Kidney epithelial cell (primary cell): ENCODE results near the gene SLC35E4. TPM values are rescaled to one million over a fixed set of nuclear protein-coding genes. Genes with fewer than 3 reads are reported as not detected.

Source experiments
- DNase-seq: peaks from one replicate; pipeline ENCODE4 v3.0.0-alpha.2; 2010; ENCODE audit warnings: low read depth
- H3K27me3 ChIP-seq: 2 replicates; pipeline ENCODE4 v1.6.0; 2011; ENCODE audit warnings: low read length; ENCODE audit not compliant: control insufficient read depth, insufficient read depth
- H3K36me3 ChIP-seq: 2 replicates; pipeline ENCODE4 v1.5.1; 2011; ENCODE audit warnings: low read length; ENCODE audit not compliant: control insufficient read depth, insufficient read depth
- H3K4me3 ChIP-seq: 2 replicates; pipeline ENCODE4 v1.5.1; 2011; ENCODE audit warnings: low read depth, mild to moderate bottlenecking, control low read depth, low read length
- total RNA-seq: library from RNA; depleted of rRNA; stranded (reverse); fragments of >200 nt; gene quantifications from 2 replicates; pipeline ENCODE4 v1.2.3, GENCODE V29; 2015
- TF ChIP-seq, protein P1 (sequence below): IDR thresholded peaks from 2 replicates; pipeline ENCODE4 v1.5.1; 2011; ENCODE audit warnings: mild to moderate bottlenecking, moderate library complexity, low read length, control low read depth, inconsistent platforms; ENCODE audit not compliant: insufficient read depth, poor library complexity, severe bottlenecking

The SLC35E4 gene
- total RNA-seq, 1 donor from 2014 or later = 8.3 TPM

DNA sequence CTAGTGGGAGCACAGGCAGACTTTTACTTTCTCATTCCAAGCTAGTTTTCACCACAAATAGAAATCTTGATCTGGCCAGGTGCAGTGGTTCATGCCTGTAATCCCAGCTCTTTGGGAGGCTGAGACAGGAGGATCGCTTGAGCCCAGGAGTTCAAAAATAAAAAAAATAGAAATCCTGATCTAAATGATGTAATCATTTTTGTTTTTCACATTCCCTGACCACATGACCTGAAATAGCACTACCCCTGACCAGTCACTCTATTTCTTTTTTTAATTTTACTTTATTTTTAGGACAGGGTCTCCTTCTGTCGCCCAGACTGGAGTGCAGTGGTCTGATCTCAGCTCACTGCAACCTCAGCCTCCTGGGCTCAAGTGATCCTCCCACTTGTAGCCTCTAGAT lies 30.9 kb upstream of the SLC35E4 start:
- no peak for DNase-seq
- TF ChIP-seq, protein P1, sequence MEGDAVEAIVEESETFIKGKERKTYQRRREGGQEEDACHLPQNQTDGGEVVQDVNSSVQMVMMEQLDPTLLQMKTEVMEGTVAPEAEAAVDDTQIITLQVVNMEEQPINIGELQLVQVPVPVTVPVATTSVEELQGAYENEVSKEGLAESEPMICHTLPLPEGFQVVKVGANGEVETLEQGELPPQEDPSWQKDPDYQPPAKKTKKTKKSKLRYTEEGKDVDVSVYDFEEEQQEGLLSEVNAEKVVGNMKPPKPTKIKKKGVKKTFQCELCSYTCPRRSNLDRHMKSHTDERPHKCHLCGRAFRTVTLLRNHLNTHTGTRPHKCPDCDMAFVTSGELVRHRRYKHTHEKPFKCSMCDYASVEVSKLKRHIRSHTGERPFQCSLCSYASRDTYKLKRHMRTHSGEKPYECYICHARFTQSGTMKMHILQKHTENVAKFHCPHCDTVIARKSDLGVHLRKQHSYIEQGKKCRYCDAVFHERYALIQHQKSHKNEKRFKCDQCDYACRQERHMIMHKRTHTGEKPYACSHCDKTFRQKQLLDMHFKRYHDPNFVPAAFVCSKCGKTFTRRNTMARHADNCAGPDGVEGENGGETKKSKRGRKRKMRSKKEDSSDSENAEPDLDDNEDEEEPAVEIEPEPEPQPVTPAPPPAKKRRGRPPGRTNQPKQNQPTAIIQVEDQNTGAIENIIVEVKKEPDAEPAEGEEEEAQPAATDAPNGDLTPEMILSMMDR = no peak
- Histone ChIP-seq H3K36me3 (no peaks in the 10 kb centered on the region), H3K4me3 (no peak overlapping the region), H3K27me3 (no peaks in the 10 kb centered on the region)

DNA sequence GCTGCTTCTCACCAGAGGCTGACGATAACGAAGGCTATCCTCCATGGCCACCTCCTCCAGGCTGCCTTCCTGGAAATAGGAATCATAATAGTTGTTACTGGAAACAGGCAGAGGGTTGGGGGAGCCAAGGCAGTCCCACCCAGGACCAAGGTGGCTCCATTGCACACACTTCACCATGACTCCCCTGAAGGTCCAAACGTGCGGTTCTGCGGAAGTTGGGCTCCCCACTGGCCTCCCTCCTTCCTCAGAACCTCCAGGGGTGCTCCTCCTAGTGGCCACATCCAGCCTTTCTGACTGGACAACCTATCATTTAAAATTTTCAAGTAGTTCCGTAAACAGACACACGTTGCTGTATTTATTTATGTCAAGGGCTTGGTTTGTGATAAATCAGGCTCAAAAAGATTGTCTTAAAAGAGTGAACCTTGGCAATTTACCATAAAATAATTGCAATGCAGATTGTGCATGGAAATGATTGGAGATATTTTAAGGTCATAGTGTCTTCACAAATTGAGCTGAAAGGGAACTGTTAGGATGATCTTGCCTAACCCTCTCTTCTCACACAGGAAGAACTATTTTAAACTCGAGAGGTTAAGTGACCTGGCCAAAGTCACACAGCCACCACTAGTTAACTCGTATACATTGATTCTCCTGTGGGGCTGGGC lies 30.0 kb upstream of the SLC35E4 start:
- Histone ChIP-seq H3K36me3 (no peaks in the 10 kb centered on the region), H3K27me3 (no peaks in the 10 kb centered on the region), H3K4me3 (no peak overlapping the region)
- no peak for DNase-seq
- TF ChIP-seq, protein P1 = peak; percentile 76

DNA sequence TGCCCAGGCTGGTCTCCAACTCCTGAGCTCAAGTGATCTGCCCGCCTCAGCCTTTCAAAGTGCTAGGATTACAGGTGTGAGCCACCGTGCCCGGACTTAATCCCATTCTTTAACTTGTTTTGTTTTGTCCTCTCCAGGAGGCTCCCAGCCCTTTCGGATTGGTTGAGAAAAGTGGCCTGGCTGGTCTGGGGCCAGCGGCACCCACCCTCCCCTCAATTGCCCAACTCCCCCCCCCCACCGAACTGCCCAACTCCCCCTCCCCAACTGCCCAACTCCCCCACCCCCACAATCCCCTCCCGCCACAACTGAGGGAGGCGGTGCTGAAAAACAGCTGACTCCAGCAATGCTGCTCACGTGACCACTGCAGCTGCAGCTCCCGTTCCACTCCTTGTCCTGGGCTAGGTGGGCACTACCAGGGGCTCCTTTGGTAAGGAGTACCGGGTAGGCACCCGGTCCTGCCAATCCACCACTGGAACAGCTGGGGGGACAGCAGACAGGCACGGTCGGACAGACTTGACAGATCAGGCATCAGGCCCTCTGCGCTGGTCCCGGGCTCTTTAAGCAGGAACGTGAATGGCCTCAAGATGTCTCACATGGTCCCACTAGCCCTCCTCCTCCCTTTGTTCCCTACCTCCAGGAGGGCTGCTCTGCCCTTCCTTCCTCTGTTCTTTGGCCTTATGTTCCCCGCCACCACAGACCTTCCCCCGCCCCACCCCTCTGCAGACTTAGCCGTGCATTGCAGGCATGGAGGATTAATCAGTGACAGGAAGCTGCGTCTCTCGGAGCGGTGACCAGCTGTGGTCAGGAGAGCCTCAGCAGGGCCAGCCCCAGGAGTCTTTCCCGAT lies 28.9 kb upstream of the SLC35E4 start, which contains the start of gene TCN2:
Gene TCN2, plus strand, starts transcription at position 720 of the 845 bp plus-strand sequence. CDS start 158 bp downstream, outside the sequence.
- DNase-seq = peak; percentile 87
- H3K4me3 ChIP-seq = peak within 1 kb of the TSS; percentile 31
- TF ChIP-seq, protein P1 = no peak
- H3K27me3 ChIP-seq = no peaks in the 10 kb centered on the region
- H3K36me3 ChIP-seq = no peaks in the 10 kb centered on the region

DNA sequence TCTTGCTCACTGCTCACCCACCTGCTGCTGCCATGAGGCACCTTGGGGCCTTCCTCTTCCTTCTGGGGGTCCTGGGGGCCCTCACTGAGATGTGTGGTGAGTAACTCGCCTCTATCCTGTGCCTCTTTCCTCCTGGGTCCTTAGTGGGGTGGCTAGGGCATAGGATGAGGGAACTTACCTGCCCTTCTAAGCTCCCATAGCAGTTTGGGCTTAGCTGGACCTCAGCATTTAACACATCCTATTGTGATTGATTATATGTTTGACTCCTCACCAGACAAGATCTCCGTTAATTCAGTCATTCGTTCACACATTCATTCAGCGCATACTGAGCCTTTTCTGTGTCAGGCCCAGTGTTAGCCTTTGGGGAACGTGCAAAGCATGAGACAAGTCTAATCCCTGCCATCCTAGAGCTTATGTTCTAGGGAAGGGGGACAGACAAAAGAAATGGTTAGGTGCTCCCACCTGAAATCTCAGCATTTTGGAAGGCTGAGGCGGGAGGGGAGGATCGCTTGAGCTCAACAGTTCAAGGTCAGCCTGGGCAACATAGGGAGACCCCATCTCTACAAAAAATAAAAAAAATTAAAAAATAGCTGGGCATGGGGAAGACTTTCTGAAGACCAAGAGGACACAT lies 28.2 kb upstream of the SLC35E4 start:
- no peak for DNase-seq
- TF ChIP-seq, protein P1 = no peak
- H3K27me3 ChIP-seq = no peaks in the 10 kb centered on the region
- peak overlapping the region; percentile 28 for H3K4me3 ChIP-seq
- no peaks in the 10 kb centered on the region for H3K36me3 ChIP-seq

DNA sequence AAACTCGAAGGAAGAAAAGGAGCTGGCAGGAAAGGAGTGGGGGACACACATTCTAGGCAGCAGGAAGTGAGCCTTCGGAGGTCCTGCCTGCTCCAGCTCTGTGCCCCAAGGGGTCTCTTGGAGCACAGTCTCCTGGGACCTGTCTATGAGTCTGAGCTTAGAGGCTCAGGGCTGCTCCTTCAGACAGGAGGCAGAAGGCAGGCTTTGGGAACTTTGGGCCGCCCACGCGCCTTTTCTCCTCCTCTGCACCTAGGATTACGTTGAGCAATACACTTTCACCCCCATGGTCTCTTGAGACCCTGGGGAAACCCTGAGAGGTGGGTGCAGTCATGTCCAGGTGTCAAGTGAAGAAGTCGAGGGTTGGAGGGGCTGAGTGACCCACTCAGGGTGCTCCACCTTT lies 27.6 kb upstream of the SLC35E4 start:
- TF ChIP-seq, protein P1 = no peak
- Histone ChIP-seq H3K27me3 (no peaks in the 10 kb centered on the region), H3K36me3 (no peaks in the 10 kb centered on the region), H3K4me3 (no peak overlapping the region)
- DNase-seq = no peak
